Right atrium auricular region (tissue), 2 donors: Measurements from ENCODE around the gene FZR1. TPM values are rescaled to one million over a fixed set of nuclear protein-coding genes. Genes with fewer than 3 reads are reported as not detected.
"Not testable (repeated sequence)": the region's sequence is repeated elsewhere in the genome, so short reads cannot be mapped to it uniquely, and the experiment has no call there.

Experiments
- DNase-seq: peaks from one replicate; pipeline ENCODE4 v3.0.0-alpha.2; 2019; ENCODE audit warnings: low spot score
- H3K27ac ChIP-seq, 2 donors: fragments of 200-600 bp; sonication (generic); 1 replicate in 1 of 2; 2 replicates in 1 of 2; pipeline ENCODE4 v1.5.1; 2016 to 2019
- H3K27me3 ChIP-seq, 2 donors: fragments of 200-600 bp; sonication (generic); one replicate each; pipeline versions ENCODE4 v1.5.1 to v1.6.0; 2017 to 2019
- H3K36me3 ChIP-seq: fragments of 200-600 bp; sonication (generic); one replicate; pipeline ENCODE4 v1.5.1; 2016
- H3K4me1 ChIP-seq, 2 donors: fragments of 200-600 bp; sonication (generic); one replicate each; pipeline versions ENCODE4 v1.5.1 to v1.6.0; 2017 to 2019
- H3K4me3 ChIP-seq, 2 donors: fragments of 200-600 bp; sonication (generic); 1 replicate in 1 of 2; 2 replicates in 1 of 2; pipeline ENCODE4 v1.5.1; 2017 to 2019; ENCODE audit warnings: mild to moderate bottlenecking in 1 of 2, moderate library complexity in 1 of 2
- H3K9me3 ChIP-seq, 2 donors: fragments of 200-600 bp; sonication (generic); one replicate each; pipeline ENCODE4 v1.5.1; 2019
- total RNA-seq, 2 donors: library from RNA; depleted of rRNA; stranded (reverse); fragments of >200 nt; gene quantifications; one replicate each; pipeline ENCODE4 v1.1.0, GENCODE V29; 2016
- TF ChIP-seq, protein P1 (sequence below), 2 donors: fragments of 200-600 bp; sonication (generic); IDR thresholded peaks; one replicate each; pipeline ENCODE4 v1.5.1; 2019; ENCODE audit warnings: antibody characterized with exemption in 2 of 2

The FZR1 gene
- total RNA-seq, 2 donors from 2014 or later: 20.6 to 21.7 TPM

DNA sequence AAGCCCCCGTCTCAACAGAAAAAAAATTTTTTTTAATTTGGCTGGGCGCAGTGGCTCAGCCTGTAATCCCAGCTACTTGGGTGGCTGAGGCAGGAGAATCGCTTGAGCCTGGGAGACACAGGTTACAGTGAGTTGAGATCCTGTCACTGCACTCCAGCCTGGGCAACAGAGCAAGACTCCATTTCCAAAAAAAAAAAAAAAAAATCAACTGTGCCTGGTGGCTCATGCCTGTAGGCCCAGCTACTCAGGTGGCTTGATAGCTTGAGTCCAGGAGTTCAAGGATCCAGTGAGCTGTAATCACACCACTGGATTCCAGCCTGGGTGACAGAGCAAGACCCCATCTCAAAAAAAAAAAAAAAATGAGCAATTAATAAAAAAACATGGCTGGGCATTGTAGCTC, 4.3 kb upstream of the FZR1 start:
- TF ChIP-seq, protein P1, sequence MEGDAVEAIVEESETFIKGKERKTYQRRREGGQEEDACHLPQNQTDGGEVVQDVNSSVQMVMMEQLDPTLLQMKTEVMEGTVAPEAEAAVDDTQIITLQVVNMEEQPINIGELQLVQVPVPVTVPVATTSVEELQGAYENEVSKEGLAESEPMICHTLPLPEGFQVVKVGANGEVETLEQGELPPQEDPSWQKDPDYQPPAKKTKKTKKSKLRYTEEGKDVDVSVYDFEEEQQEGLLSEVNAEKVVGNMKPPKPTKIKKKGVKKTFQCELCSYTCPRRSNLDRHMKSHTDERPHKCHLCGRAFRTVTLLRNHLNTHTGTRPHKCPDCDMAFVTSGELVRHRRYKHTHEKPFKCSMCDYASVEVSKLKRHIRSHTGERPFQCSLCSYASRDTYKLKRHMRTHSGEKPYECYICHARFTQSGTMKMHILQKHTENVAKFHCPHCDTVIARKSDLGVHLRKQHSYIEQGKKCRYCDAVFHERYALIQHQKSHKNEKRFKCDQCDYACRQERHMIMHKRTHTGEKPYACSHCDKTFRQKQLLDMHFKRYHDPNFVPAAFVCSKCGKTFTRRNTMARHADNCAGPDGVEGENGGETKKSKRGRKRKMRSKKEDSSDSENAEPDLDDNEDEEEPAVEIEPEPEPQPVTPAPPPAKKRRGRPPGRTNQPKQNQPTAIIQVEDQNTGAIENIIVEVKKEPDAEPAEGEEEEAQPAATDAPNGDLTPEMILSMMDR (IDR thresholded peaks at IDR 0.05): no peak
- Histone ChIP-seq H3K4me1 (peaks cover 0 to 20% of the 10 kb centered on the region in 2 donors), H3K27ac (no peak overlapping the region), H3K36me3 (no peaks in the 10 kb centered on the region), H3K27me3 (no peaks in the 10 kb centered on the region), H3K9me3 (no peaks in the 10 kb centered on the region), H3K4me3 (no peak overlapping the region)
- DNase-seq: no peak

DNA sequence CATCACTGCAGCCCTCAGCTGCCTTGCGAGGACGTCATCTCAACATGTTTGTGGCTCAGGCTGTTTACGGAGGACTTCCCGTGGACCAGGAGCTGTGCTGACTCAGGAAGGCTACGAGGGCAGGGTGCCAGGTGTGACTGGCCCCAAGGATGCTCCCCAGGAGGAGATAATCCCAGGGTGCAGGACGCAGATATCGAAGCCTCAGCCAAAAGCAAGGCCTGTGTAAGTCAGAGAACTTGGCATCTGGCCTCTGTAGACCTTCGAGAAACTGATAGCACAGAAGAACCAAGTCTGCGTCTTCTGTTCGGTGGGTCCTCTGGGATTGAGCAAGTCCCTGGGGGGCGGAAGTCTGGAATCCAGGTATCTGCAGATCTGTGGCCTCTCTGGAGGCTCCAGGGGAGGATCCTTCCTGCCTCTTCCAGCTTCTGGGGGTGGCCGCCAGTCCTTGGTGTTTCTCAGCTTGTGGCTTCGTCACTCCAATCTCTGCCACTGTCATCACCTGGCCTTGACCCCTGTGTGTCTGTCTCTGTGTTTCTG, 3.0 kb upstream of the FZR1 start:
- Histone ChIP-seq H3K4me3 (no peak overlapping the region), H3K27ac (no peak overlapping the region)
- DNase-seq: no peak

DNA sequence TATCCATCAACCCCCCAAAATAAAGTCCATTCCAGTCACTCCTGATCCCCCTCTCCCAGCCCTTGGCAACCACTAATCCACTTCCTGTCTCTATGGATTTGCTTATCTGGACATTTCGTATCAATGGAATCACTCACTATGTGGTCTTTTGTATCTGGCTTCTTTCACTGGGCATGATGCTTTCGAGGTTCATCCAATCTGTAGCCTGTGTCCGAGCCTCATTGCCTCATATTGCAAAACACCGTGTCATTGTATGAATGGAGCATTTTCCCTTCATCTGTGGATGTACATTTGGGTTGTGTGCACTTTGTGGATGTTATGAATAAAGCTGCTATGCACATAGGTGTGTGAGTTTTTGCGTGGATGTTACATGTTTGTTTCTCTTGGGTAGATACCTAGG, 1.4 kb upstream of the FZR1 start:
- H3K4me1 ChIP-seq: peaks cover 0 to 40% of the 10 kb centered on the region in 2 donors
- no peaks in the 10 kb centered on the region for H3K36me3 ChIP-seq
- TF ChIP-seq, protein P1 (IDR thresholded peaks at IDR 0.05): no peak
- H3K27me3 ChIP-seq: no peaks in the 10 kb centered on the region
- no peak overlapping the region for H3K27ac ChIP-seq
- DNase-seq: no peak
- no peaks in the 10 kb centered on the region for H3K9me3 ChIP-seq
- no peak overlapping the region for H3K4me3 ChIP-seq

More for the DNA sequence above, 3.0 kb upstream of the FZR1 start:
- Histone ChIP-seq H3K27me3 (no peaks in the 10 kb centered on the region), H3K36me3 (no peaks in the 10 kb centered on the region), H3K9me3 (no peaks in the 10 kb centered on the region), H3K4me1 (peaks cover 0 to 34% of the 10 kb centered on the region in 2 donors)
- TF ChIP-seq, protein P1 (IDR thresholded peaks at IDR 0.05): no peak

DNA sequence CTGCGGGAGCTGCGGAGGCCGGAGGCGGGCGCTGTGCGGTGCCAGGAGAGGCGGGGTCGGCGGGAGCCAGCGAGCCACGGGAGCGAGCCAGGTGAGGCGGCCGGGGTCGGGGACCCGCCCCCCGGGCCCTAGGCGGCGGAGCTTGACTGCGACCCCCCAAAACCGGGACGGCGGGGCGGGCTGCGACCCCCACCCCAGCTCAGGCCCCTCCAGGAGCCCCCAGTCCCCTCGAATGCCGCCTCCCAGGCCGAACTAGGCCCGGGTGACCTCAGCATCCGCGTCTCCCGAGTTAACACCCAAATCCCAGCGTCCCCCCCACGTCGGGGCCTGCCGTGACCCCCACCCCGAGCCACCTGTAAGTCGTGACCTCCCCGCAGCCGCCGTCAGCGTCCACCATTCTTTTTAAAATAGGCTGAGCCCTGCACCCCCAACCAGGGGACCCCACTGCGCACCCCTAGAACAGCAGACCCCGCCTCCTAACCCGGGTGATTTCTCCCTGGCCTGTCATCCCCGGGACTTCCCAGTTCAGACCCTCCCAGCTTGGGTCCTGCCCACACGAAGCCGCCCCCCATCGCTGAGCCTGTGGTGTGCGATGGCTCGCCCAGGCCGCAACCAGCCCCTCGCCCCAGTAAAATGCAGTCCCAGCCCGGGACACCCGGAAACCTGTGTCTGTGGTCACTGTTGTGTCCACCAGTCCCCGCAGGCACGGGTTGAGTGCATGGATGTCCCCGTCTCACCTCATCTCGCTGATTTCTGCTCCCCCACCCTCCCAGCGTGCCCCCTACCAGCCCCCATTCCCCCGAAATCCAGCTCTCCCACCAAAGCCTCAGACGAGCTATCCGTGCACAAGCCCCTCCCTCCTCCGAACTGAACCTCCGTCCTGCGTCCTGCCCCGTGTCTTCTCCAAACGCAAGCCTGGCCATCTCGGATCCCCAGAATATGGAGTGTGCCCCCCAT, 551 bp downstream of the FZR1 start:
- peaks cover 0 to 40% of the 10 kb centered on the region in 2 donors for H3K4me1 ChIP-seq
- peak overlapping the region; percentile 79 to 89 for H3K27ac ChIP-seq
- TF ChIP-seq, protein P1 (IDR thresholded peaks at IDR 0.05): no peak

DNA sequence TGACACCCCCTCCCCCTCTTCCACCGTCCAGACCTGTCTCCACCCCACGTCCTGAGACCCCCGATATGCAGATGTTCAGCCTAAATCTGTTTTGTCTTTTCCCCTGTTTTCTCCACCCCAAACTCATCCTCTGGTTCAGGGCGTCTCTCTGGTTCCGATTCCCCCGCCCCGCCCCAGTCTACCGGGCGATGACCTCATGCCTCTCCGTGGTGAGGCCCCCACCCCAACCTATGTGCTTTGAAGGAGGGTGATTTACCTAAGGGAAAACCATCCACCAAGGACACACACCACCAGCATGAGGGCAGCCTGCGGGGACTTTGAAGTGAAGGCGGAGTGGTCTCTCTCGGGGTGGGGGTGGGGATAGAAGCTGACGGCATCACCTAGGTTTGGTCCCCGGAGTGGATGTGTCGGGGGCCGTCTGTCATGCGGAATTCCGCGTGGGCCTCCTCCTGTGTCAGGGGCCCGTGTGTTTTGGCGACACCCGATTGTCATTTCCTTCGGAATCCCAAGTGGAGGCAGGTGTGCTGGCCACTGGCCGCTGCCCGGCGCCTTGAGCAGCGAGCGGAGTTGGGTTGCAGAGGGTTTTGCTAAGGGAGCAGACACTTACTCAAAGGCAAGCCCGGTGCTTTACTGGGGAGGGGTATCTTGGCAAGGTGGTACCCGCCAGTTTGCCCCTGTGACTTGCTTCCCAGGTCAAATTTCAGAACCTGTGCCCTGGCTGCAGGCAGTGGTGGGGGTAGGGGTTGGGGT, 1.4 kb downstream of the FZR1 start:
- peak; percentile 61 for DNase-seq
- no peaks in the 10 kb centered on the region for H3K36me3 ChIP-seq
- TF ChIP-seq, protein P1 (IDR thresholded peaks at IDR 0.05): no peak
- H3K4me3 ChIP-seq: peak overlapping the region; percentile 99
- peak overlapping the region; percentile 79 to 89 for H3K27ac ChIP-seq
- H3K9me3 ChIP-seq: no peaks in the 10 kb centered on the region
- peaks cover 0 to 49% of the 10 kb centered on the region in 2 donors for H3K4me1 ChIP-seq
- H3K27me3 ChIP-seq: no peaks in the 10 kb centered on the region

More for the DNA sequence above, 551 bp downstream of the FZR1 start:
- no peak for DNase-seq
- H3K9me3 ChIP-seq: no peaks in the 10 kb centered on the region
- no peaks in the 10 kb centered on the region for H3K27me3 ChIP-seq
- H3K36me3 ChIP-seq: no peaks in the 10 kb centered on the region
- H3K4me3 ChIP-seq: peak overlapping the region; percentile 99

DNA sequence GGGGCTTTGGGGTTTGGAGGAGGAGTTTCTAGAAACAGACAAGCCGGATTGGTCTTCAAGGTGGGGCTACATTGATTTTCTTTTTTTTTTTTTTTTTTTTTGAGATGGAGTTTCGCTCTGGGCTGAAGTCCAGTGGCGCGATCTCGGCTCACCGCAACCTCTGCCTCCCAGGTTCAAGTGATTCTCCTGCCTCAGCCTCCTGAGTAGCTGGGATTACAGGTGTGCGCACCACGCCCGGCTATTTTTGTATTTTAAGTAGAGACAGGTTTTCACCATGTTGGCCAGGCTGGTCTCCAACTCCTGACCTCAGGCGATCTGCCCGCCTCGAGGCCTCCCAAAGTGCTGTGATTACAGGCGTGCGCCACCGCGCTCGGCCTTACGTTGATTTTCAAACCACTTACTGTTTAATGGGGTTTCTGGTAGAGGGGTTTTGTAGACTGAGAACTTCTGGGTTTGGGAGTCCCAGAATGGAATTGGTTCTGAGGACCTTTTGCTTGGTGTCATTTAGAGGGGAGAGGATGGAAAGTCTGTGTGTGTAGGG, 2.1 kb downstream of the FZR1 start:
- peaks cover 0 to 55% of the 10 kb centered on the region in 2 donors for H3K4me1 ChIP-seq
- not testable (repeated sequence) for H3K27me3 ChIP-seq, H3K27ac ChIP-seq, H3K36me3 ChIP-seq, H3K9me3 ChIP-seq, H3K4me3 ChIP-seq, DNase-seq
